Neuronal stem cell (in vitro differentiated cells): ENCODE data around the gene ZNF311.
A peak's percentile ranks its signal among the peaks of the same experiment; 100 is the strongest.

Experiments
- DNase-seq: peaks from one replicate; pipeline ENCODE4 v3.0.0-alpha.2; 2013; ENCODE audit warnings: low spot score
- H2AFZ ChIP-seq: one replicate; pipeline ENCODE4 v1.6.1; 2013; ENCODE audit warnings: mild to moderate bottlenecking, low read length, inconsistent platforms
- H2AK5ac ChIP-seq: 2 replicates; pipeline ENCODE4 v1.6.1; 2013; ENCODE audit warnings: low read depth, mild to moderate bottlenecking, inconsistent platforms, low read length, moderate library complexity, mixed read lengths
- H2BK120ac ChIP-seq: 2 replicates; pipeline ENCODE4 v1.6.1; 2013; ENCODE audit warnings: low read depth, mild to moderate bottlenecking, inconsistent platforms, low read length, moderate library complexity, mixed read lengths
- H2BK12ac ChIP-seq: one replicate; pipeline ENCODE4 v1.6.1; 2013; ENCODE audit warnings: low read length, inconsistent platforms
- H2BK15ac ChIP-seq: 2 replicates; pipeline ENCODE4 v1.6.1; 2013; ENCODE audit warnings: mild to moderate bottlenecking, low read length, inconsistent platforms, mixed read lengths
- H2BK5ac ChIP-seq: one replicate; pipeline ENCODE4 v1.6.1; 2013; ENCODE audit warnings: inconsistent platforms, mild to moderate bottlenecking, low read length, moderate library complexity
- H3K14ac ChIP-seq: one replicate; pipeline ENCODE4 v1.6.1; 2013; ENCODE audit warnings: low read length, inconsistent platforms
- H3K18ac ChIP-seq: 2 replicates; pipeline ENCODE4 v1.6.1; 2013; ENCODE audit warnings: low read length, inconsistent platforms
- H3K23ac ChIP-seq: 2 replicates; pipeline ENCODE4 v1.6.1; 2013; ENCODE audit warnings: low read depth, mild to moderate bottlenecking, mixed read lengths, low read length, inconsistent platforms; ENCODE audit not compliant: poor library complexity
- H3K27ac ChIP-seq: replicated peaks from 3 replicates; pipeline ENCODE4 v1.5.1; 2013; ENCODE audit warnings: low read length, inconsistent platforms
- H3K27me3 ChIP-seq, 3 experiments: 2 replicates each; pipeline ENCODE4 v1.6.1; 2013; ENCODE audit warnings: low read length in 3 of 3, mild to moderate bottlenecking in 2 of 3, inconsistent platforms in 1 of 3, low read depth in 1 of 3, mixed read lengths in 1 of 3, moderate library complexity in 1 of 3; ENCODE audit not compliant: control insufficient read depth in 3 of 3, insufficient read depth in 3 of 3
- H3K36me3 ChIP-seq, 2 donors: replicated peaks in 1 of 2; 2 replicates each; pipeline ENCODE4 v1.6.1; 2013; ENCODE audit warnings: low read length in 2 of 2; ENCODE audit not compliant: control insufficient read depth in 2 of 2, insufficient read depth in 2 of 2
- H3K4ac ChIP-seq: 2 replicates; pipeline ENCODE4 v1.6.1; 2013; ENCODE audit warnings: inconsistent platforms, mild to moderate bottlenecking, low read length, moderate library complexity
- H3K4me1 ChIP-seq, 2 donors: 1 replicate in 1 of 2; 2 replicates in 1 of 2; pipeline ENCODE4 v1.6.1; 2013; ENCODE audit warnings: low read length in 2 of 2, low read depth in 1 of 2; ENCODE audit not compliant: control insufficient read depth in 2 of 2, insufficient read depth in 1 of 2
- H3K4me2 ChIP-seq: one replicate; pipeline ENCODE4 v1.6.1; 2013; ENCODE audit warnings: mild to moderate bottlenecking, low read length, inconsistent platforms; ENCODE audit not compliant: insufficient read depth, poor library complexity, severe bottlenecking
- H3K4me3 ChIP-seq, 2 donors: 2 replicates each; pipeline ENCODE4 v1.5.1; 2013; ENCODE audit warnings: low read length in 2 of 2, mild to moderate bottlenecking in 2 of 2, inconsistent platforms in 1 of 2, moderate library complexity in 1 of 2
- H3K79me1 ChIP-seq: one replicate; pipeline ENCODE4 v1.6.1; 2013; ENCODE audit warnings: low read depth, mild to moderate bottlenecking, inconsistent platforms, low read length, moderate library complexity
- H3K9ac ChIP-seq: one replicate; pipeline ENCODE4 v1.6.1; 2013; ENCODE audit warnings: mild to moderate bottlenecking, low read depth, low read length, inconsistent platforms; ENCODE audit not compliant: poor library complexity
- H3K9me3 ChIP-seq, 2 donors: replicated peaks in 1 of 2; 2 replicates each; pipeline versions ENCODE3 to v1.6.1; 2013; ENCODE audit warnings: low read length in 2 of 2, mild to moderate bottlenecking in 2 of 2, inconsistent platforms in 1 of 2, low read depth in 1 of 2, mixed read lengths in 1 of 2, moderate library complexity in 1 of 2; ENCODE audit not compliant: control insufficient read depth in 2 of 2, insufficient read depth in 1 of 2
- H4K8ac ChIP-seq: one replicate; pipeline ENCODE4 v1.6.1; 2013; ENCODE audit warnings: low read depth, mild to moderate bottlenecking, inconsistent platforms, low read length, moderate library complexity
- H4K91ac ChIP-seq: one replicate; pipeline ENCODE4 v1.6.1; 2013; ENCODE audit warnings: low read length, low read depth, mild to moderate bottlenecking, inconsistent platforms; ENCODE audit not compliant: poor library complexity
- WGBS, 2 donors: extraction: QIAGEN DNeasy Blood & Tissue Kit; methylation state at CpG; one replicate each; pipeline ENCODE4 v1.1.7; 2013; ENCODE audit warnings: missing lambda C conversion rate in 2 of 2, mixed read lengths in 1 of 2; ENCODE audit not compliant: insufficient read length in 2 of 2, insufficient replicate concordance in 1 of 2; ENCODE audit errors: extremely low coverage in 2 of 2; 5-methylcytosine and 5-hydroxymethylcytosine counted together

Gene ZNF311

DNA sequence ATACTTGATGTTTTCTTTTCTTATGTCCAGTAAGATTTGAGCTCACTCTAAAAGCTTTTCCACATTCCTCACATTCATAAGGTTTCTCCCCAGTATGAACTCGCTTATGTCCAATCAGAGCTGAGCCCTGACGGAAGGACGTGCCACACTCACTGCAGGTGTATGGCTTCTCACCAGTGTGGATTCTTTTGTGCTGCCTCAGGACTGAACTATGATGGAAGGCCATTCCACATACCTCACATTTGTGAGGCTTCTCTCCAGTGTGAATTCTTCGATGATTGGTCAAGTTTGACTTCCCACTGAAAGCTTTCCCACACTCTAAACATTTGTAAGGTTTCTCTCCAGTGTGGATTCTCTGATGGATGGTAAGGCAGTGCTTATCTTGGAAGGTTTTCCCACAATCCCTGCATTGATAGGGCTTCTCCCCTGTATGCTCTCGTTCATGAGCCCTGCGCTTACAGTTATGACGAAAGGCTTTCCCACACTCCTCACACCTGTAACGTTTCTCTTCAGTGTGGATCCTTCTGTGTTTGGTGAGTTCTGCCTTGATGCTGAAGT is 9.9 kb downstream of the ZNF311 start:
- no peak overlapping the region for H2BK15ac ChIP-seq
- no peak overlapping the region for H3K4me2 ChIP-seq
- H3K9ac ChIP-seq: no peak overlapping the region
- no peak overlapping the region for H2AFZ ChIP-seq
- no peak for DNase-seq
- peaks cover 6 to 8% of the 10 kb centered on the region in 2 donors for H3K9me3 ChIP-seq
- no peak overlapping the region for H3K23ac ChIP-seq
- H3K4ac ChIP-seq: no peak overlapping the region
- no peak overlapping the region for H3K18ac ChIP-seq
- no peak overlapping the region for H3K4me3 ChIP-seq
- H3K27me3 ChIP-seq: no peaks in the 10 kb centered on the region
- H4K91ac ChIP-seq: no peak overlapping the region
- no peak overlapping the region for H2BK12ac ChIP-seq
- H3K36me3 ChIP-seq: peaks cover 0 to 6% of the 10 kb centered on the region in 2 donors
- no peak overlapping the region for H2AK5ac ChIP-seq
- no peak overlapping the region for H3K14ac ChIP-seq
- H2BK5ac ChIP-seq: no peak overlapping the region
- H3K27ac ChIP-seq: no peak overlapping the region
- H4K8ac ChIP-seq: no peak overlapping the region
- no peaks in the 10 kb centered on the region for H3K4me1 ChIP-seq
- no peak overlapping the region for H2BK120ac ChIP-seq
- no peaks in the 10 kb centered on the region for H3K79me1 ChIP-seq
- no CpG with 5 or more reads among the region's 8 CpGs for WGBS, 2 donors

DNA sequence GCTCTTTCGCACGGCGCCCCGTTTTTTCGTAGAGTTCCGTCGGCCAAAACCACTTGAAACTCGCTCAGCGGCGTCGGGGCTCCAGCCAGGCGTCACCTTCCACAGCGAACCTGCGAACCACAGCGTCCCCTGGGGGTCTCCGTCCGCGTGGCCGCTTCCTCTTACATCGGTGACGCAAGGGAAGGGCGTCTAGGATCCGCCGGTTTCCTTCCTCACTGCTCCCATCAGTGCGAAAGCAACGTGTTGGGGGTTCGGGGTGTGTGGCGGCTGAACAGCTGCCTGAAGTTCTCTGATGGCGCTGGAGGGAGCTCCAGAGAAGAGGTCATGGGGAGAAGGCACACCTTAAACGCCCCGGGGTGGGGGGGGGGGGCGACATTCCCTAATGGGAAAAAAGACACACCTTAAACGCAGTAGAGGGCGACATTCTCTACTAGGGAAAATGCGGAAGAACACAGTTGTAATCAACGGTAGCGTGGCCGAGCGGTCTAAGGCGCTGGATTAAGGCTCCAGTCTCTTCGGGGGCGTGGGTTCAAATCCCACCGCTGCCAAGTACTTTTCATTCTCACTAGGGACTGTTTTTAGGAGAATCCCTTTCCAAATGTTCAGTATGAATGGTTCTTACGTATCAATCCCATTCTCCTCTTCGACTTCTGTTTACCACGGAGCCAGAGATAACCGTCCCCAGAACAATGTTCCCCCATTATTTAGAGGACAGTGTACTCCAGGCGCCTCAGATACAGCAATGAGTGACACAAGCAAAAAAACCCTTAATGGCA is 16.4 kb downstream of the ZNF311 start:
- Histone ChIP-seq H2BK12ac (no peak overlapping the region), H2BK15ac (no peak overlapping the region), H3K9me3 (no peaks in the 10 kb centered on the region), H3K18ac (peak overlapping the region; percentile 56), H3K4me3 (peak overlapping the region in 1 of 2 donors; percentile 78), H3K36me3 (no peaks in the 10 kb centered on the region), H3K9ac (peak overlapping the region; percentile 51), H4K91ac (no peak overlapping the region), H3K27me3 (no peaks in the 10 kb centered on the region), H2BK5ac (no peak overlapping the region), H2AFZ (peak overlapping the region; percentile 63), H3K4ac (no peak overlapping the region), H3K4me2 (peak overlapping the region; percentile 32), H3K4me1 (no peaks in the 10 kb centered on the region), H4K8ac (no peak overlapping the region), H2BK120ac (no peak overlapping the region), H3K27ac (no peak overlapping the region), H3K14ac (no peak overlapping the region), H3K79me1 (no peaks in the 10 kb centered on the region), H3K23ac (peak overlapping the region; percentile 77), H2AK5ac (no peak overlapping the region)
- WGBS, 2 donors: no CpG with 5 or more reads among the region's 48 CpGs
- DNase-seq: peak; percentile 75

DNA sequence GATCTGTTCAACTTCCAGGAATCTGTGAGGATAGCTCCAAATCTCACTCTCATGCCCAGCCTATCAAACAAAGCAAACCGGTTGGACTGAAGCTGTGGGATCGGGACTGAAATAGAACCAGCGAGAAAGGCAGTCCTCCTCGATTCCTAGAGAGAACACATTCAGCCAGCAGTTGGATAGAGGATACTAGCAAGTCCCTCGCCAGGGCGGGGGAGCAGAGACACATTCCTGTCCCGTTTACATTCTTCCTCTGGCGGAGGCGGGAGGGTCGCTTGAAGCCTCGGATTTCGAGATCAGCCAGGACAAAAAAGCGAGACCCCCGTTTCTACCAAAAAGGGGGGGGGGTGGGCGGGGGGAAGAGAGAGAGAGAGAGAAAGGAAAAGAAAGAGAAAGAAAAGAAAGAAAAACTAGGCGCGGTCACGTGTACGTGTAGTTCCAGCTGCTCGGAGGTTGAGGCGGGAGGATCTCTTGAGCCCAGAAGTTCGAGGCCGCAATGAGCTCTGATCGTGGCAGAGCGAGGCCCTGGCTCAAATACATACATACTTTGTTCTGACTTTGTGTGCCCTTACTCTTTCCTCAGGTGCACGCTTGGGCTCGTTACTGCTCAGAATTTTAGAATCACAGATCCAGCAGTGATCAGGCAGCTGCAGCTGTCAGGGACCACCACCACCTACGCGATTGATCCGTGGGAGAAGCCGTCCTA is 19.5 kb downstream of the ZNF311 start:
- Histone ChIP-seq H4K91ac (no peak overlapping the region), H2BK12ac (no peak overlapping the region), H3K27me3 (no peaks in the 10 kb centered on the region), H4K8ac (no peak overlapping the region), H3K27ac (peak overlapping the region; percentile 90), H2BK15ac (no peak overlapping the region), H3K9me3 (no peaks in the 10 kb centered on the region), H3K9ac (no peak overlapping the region), H3K14ac (no peak overlapping the region), H3K23ac (no peak overlapping the region), H3K4me2 (peak overlapping the region; percentile 45), H2BK5ac (no peak overlapping the region), H2AK5ac (no peak overlapping the region), H3K36me3 (no peaks in the 10 kb centered on the region), H2BK120ac (no peak overlapping the region), H3K79me1 (no peaks in the 10 kb centered on the region), H3K4ac (no peak overlapping the region), H3K18ac (no peak overlapping the region), H3K4me3 (peak overlapping the region; percentile 44 to 79), H3K4me1 (no peaks in the 10 kb centered on the region), H2AFZ (peak overlapping the region; percentile 89)
- no CpG with 5 or more reads among the region's 31 CpGs for WGBS, 2 donors
- DNase-seq: peak; percentile 91

DNA sequence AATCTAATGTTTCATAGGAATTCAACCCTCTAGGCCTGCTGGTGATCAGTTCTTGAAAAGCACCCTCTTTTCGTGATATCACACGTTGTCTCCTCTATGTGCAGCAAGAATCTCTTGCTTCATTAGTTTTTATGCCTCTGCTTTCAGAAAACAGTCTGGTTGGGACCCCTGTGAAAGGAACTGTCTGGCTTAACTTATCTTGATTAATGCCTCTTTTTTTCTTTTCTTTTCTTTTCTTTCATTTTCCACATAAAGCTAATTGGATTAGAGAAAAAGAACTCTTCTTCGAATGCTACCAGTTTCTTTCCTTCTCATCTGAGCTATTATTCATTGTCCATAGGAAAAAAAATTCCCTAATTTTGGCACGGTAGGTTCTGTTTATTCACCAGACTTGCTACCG is 21.3 kb downstream of the ZNF311 start:
- no peak overlapping the region for H3K4me3 ChIP-seq
- WGBS, 2 donors: no CpG with 5 or more reads among the region's 5 CpGs
- H2AK5ac ChIP-seq: no peak overlapping the region
- no peak overlapping the region for H3K4ac ChIP-seq
- H2BK15ac ChIP-seq: no peak overlapping the region
- H4K91ac ChIP-seq: no peak overlapping the region
- no peaks in the 10 kb centered on the region for H3K36me3 ChIP-seq
- H3K9ac ChIP-seq: no peak overlapping the region
- H3K9me3 ChIP-seq: no peaks in the 10 kb centered on the region
- peaks cover 0 to 16% (median 0%) of the 10 kb centered on the region in 3 experiments for H3K27me3 ChIP-seq
- H3K27ac ChIP-seq: no peak overlapping the region
- DNase-seq: no peak
- no peaks in the 10 kb centered on the region for H3K79me1 ChIP-seq
- H3K14ac ChIP-seq: no peak overlapping the region
- H3K18ac ChIP-seq: no peak overlapping the region
- H3K4me2 ChIP-seq: no peak overlapping the region
- no peak overlapping the region for H2BK12ac ChIP-seq
- H2AFZ ChIP-seq: no peak overlapping the region
- H2BK120ac ChIP-seq: no peak overlapping the region
- H2BK5ac ChIP-seq: no peak overlapping the region
- H4K8ac ChIP-seq: no peak overlapping the region
- no peak overlapping the region for H3K23ac ChIP-seq
- H3K4me1 ChIP-seq: peaks cover 0 to 5% of the 10 kb centered on the region in 2 donors
